Endometrial microvascular endothelial cells (primary cell): ENCODE results near the gene OSBPL6. TPM values are rescaled to one million over a fixed set of nuclear protein-coding genes. Genes with fewer than 3 reads are reported as not detected.

ENCODE experiments used
- in situ Hi-C: cut with HindIII; loops from 2 replicates; pipeline ENCODE4 v1.10.0; 2017; ENCODE audit warnings: low sequenced_read_pairs, low pct_unique_long_range_greater_than_20kb; ENCODE audit errors: inconsistent ontology term
- total RNA-seq: library from RNA; depleted of rRNA; stranded (reverse); fragments of >200 nt; gene quantifications from one replicate; pipeline ENCODE4 v1.2.3, GENCODE V29; 2015; ENCODE audit errors: inconsistent ontology term

Gene OSBPL6
- total RNA-seq, 1 donor from 2014 or later = 1.7 TPM

GRCh38 chr2:178285287-178285615 lies 90.9 kb downstream of the OSBPL6 start:
- in situ Hi-C loops = no loop called here

- in situ Hi-C loops = no loop called here
Observed at GRCh38 chr2:178286636-178287035, 92.3 kb downstream of the OSBPL6 start.

- in situ Hi-C loops = no loop called here
Observed at GRCh38 chr2:178287652-178288344, 93.5 kb downstream of the OSBPL6 start.

GRCh38 chr2:178291703-178292102 lies 97.4 kb downstream of the OSBPL6 start:
- in situ Hi-C loops = no loop called here

GRCh38 chr2:178292586-178292985 lies 98.3 kb downstream of the OSBPL6 start:
- in situ Hi-C loops = no loop called here

GRCh38 chr2:178295115-178295514 lies 100.8 kb downstream of the OSBPL6 start:
- in situ Hi-C loops = no loop called here

GRCh38 chr2:178295906-178296305 lies 101.6 kb downstream of the OSBPL6 start:
- in situ Hi-C loops = no loop called here

GRCh38 chr2:178296394-178297090 lies 102.2 kb downstream of the OSBPL6 start:
- in situ Hi-C loops = no loop called here

- in situ Hi-C loops = no loop called here
Observed at GRCh38 chr2:178297091-178297411, 102.7 kb downstream of the OSBPL6 start.

GRCh38 chr2:178298785-178299212 lies 104.5 kb downstream of the OSBPL6 start:
- in situ Hi-C loops = no loop called here

GRCh38 chr2:178301649-178302238 lies 107.4 kb downstream of the OSBPL6 start:
- in situ Hi-C loops = no loop called here

GRCh38 chr2:178304333-178304732 lies 110.0 kb downstream of the OSBPL6 start:
- in situ Hi-C loops = no loop called here

GRCh38 chr2:178306352-178307073 lies 112.2 kb downstream of the OSBPL6 start:
- in situ Hi-C loops = no loop called here

GRCh38 chr2:178307650-178308049 lies 113.3 kb downstream of the OSBPL6 start:
- in situ Hi-C loops = no loop called here

GRCh38 chr2:178309541-178309940 lies 115.2 kb downstream of the OSBPL6 start:
- in situ Hi-C loops = no loop called here

GRCh38 chr2:178315078-178315477 lies 120.8 kb downstream of the OSBPL6 start:
- in situ Hi-C loops = no loop called here

GRCh38 chr2:178315488-178315948 lies 121.2 kb downstream of the OSBPL6 start:
- in situ Hi-C loops = no loop called here

GRCh38 chr2:178317811-178318210 lies 123.5 kb downstream of the OSBPL6 start:
- in situ Hi-C loops = no loop called here

GRCh38 chr2:178320011-178320585 lies 125.8 kb downstream of the OSBPL6 start:
- in situ Hi-C loops = no loop called here
